ENCODE results near the gene DNAJC30. TPM values are rescaled to one million over a fixed set of nuclear protein-coding genes. Genes with fewer than 3 reads are reported as not detected.
"Not testable (repeated sequence)": the region's sequence is repeated elsewhere in the genome, so short reads cannot be mapped to it uniquely, and the experiment has no call there.

The DNAJC30 gene
- total RNA-seq, 6 experiments from 2014 or later = 5.4 to 8.8 (median 7.0) TPM

DNA sequence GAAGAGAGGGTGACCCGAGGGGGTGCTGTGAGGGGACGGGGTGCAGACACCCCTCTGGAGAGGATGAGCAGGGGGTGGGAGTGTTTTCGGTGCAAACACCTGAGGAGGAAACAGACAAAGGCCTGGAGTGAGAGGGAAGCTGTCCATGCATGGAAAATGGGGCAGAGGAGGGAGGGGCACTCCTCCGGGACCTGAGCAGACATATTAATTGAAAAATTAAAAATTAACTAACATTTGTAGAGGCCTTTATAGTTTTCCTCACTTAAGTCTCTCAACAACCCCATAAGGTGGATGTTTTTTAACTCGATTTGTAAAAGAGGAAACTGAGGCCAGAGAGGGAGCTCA, 14.4 kb downstream of the DNAJC30 start:
- no peak for TF ChIP-seq POLR2A (IDR thresholded peaks at IDR 0.05)
- TF ChIP-seq, protein P1, sequence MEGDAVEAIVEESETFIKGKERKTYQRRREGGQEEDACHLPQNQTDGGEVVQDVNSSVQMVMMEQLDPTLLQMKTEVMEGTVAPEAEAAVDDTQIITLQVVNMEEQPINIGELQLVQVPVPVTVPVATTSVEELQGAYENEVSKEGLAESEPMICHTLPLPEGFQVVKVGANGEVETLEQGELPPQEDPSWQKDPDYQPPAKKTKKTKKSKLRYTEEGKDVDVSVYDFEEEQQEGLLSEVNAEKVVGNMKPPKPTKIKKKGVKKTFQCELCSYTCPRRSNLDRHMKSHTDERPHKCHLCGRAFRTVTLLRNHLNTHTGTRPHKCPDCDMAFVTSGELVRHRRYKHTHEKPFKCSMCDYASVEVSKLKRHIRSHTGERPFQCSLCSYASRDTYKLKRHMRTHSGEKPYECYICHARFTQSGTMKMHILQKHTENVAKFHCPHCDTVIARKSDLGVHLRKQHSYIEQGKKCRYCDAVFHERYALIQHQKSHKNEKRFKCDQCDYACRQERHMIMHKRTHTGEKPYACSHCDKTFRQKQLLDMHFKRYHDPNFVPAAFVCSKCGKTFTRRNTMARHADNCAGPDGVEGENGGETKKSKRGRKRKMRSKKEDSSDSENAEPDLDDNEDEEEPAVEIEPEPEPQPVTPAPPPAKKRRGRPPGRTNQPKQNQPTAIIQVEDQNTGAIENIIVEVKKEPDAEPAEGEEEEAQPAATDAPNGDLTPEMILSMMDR (IDR thresholded peaks at IDR 0.05) = no peak
- no peaks in the 10 kb centered on the region for H3K9me3 ChIP-seq
- intact Hi-C loops (cut with DNase I) = no loop called here
- H3K4me1 ChIP-seq = peaks cover 0 to 10% (median under 1%) of the 10 kb centered on the region in 4 donors
- WGBS (ENCODE audit: insufficient coverage, low coverage, low lambda C conversion rate, missing lambda C conversion rate) = 16% methylated on average over 4 of the region's 5 CpGs
- DNase-seq (no peak), ATAC-seq (no peak)
- no peak overlapping the region for H3K27ac ChIP-seq
- no peak overlapping the region for H3K4me3 ChIP-seq
- H3K27me3 ChIP-seq = no peaks in the 10 kb centered on the region
- no peaks in the 10 kb centered on the region for H3K36me3 ChIP-seq

- intact Hi-C loops (cut with DNase I) = no loop called here
- WGBS (ENCODE audit: insufficient coverage, low coverage, low lambda C conversion rate, missing lambda C conversion rate) = 4% methylated on average over 9 of the region's 52 CpGs
- Histone ChIP-seq H3K36me3 (no peaks in the 10 kb centered on the region), H3K27ac (no peak overlapping the region), H3K27me3 (no peaks in the 10 kb centered on the region), H3K4me3 (peak overlapping the region; percentile 18 to 60 (median 49)), H3K4me1 (peaks cover 0 to 10% (median under 1%) of the 10 kb centered on the region in 4 donors), H3K9me3 (no peaks in the 10 kb centered on the region)
- ATAC-seq (no peak), DNase-seq (no peak)
- no peak for TF ChIP-seq POLR2A (IDR thresholded peaks at IDR 0.05)
- TF ChIP-seq, protein P1 (IDR thresholded peaks at IDR 0.05) = no peak
Measured at GRCh38 chr7:73668103-73668885, 15.0 kb downstream of the DNAJC30 start.

DNA sequence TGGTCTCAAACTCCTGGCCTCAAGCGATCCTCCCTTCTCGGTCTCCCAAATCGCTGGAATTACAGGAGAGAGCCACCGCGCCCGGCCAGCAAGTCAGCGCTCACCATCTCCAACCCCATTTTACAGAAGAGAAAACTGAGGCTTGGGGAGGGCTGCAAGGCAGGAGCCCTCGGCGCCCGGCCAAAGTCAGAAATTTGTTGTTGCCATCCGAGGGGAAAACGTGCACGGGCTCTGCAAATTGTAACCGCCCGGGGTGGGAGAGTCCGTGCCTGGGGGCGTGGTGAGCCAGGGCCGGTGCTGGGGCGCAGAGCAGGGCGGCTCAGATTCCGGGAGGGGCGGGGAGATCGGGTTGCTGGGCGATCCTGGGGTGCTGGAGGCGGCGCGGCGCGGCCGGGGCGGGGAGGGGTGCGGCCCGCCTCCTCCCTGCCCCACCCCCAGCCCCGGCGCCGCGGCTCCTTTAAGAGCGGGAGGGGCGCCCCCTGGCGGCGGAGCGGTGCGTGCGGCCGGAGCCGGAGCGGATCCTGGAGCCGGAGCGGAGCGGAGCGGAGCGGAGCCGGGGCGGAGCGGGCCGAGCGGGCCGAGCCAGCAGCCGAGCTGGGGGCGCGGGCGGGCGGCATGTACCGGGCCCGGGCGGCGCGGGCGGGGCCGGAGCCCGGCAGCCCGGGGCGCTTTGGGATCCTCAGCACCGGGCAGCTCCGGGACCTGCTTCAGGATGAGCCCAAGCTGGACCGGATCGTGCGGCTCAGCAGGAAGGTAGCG, 15.7 kb downstream of the DNAJC30 start, which contains the start of gene VPS37D:
VPS37D (plus strand) TSS at position 488 of the 759 bp plus-strand sequence; CDS start at position 616, 128 bp downstream.
- 20% methylated on average over 14 of the region's 79 CpGs for WGBS (ENCODE audit: insufficient coverage, low coverage, low lambda C conversion rate, missing lambda C conversion rate)
- no peak within 1 kb of the TSS for H3K27ac ChIP-seq

DNA sequence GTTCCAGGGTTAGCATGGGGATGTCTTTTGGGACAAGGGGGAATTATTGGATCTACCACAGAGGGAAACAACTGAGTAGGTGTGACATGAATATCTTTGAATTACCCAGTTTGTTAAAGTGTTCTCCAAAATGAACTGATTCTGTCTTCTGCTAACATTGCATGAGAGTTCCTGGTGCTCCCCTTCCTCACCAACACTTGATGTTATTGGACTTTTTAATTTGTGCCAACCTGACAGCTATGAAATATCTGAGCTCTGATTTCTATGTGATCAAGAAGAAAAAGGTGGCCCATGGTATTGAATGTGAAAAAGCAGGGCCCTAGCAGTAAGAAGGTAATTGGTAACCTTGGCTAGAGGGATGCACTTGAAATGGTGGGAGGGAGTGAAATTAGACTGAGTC, 20.2 kb downstream of the DNAJC30 start:
- Histone ChIP-seq H3K27me3 (no peaks in the 10 kb centered on the region), H3K36me3 (no peaks in the 10 kb centered on the region), H3K27ac (no peak overlapping the region), H3K9me3 (no peaks in the 10 kb centered on the region), H3K4me1 (peaks cover 0 to 10% (median under 1%) of the 10 kb centered on the region in 4 donors), H3K4me3 (no peak overlapping the region)
- intact Hi-C loops (cut with DNase I) = loop anchor here in 1 of 2 donors (5.0 kb wide), 1 partner anchor 51 kb away; no protein-coding TSS in a partner anchor
- DNase-seq = no peak
- no peak for ATAC-seq
- no peak for TF ChIP-seq POLR2A (IDR thresholded peaks at IDR 0.05)
- TF ChIP-seq, protein P1 (IDR thresholded peaks at IDR 0.05) = no peak

More for the DNA sequence above, 15.7 kb downstream of the DNAJC30 start, which contains the start of gene VPS37D:
- Histone ChIP-seq H3K36me3 (no peaks in the 10 kb centered on the region), H3K9me3 (no peaks in the 10 kb centered on the region), H3K4me1 (peaks cover 0 to 10% (median under 1%) of the 10 kb centered on the region in 4 donors), H3K4me3 (peak within 1 kb of the TSS; percentile 23 to 60 (median 49)), H3K27me3 (no peaks in the 10 kb centered on the region)
- intact Hi-C loops (cut with DNase I) = no loop called here
- ATAC-seq (peak; percentile 89 to 96 (median 92)), DNase-seq (peak; percentile 94 to 95 (median 94))
- TF ChIP-seq, protein P1 (IDR thresholded peaks at IDR 0.05) = peak; percentile 64 to 99 (median 75)
- no peak for TF ChIP-seq POLR2A (IDR thresholded peaks at IDR 0.05)

DNA sequence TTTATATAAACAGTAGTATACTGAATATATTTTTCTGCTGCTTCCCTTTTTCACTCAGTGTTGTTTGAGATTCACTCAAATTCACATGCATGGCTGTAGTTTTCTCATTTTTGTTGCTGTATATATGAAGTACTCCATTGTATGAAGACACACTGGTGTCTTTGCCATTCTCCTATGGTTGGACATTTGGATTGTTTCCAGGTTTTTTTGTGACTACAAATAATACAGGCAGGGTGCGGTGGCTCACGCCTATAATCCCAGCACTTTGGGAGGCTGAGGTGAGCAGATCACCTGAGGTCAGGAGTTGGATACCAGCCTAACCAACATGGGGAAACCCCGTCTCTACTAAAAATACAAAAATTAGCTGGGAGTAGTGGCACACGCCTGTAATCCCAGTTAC, 22.7 kb downstream of the DNAJC30 start:
- H3K9me3 ChIP-seq, H3K27ac ChIP-seq, H3K4me3 ChIP-seq, H3K4me1 ChIP-seq, ATAC-seq, DNase-seq, H3K36me3 ChIP-seq, H3K27me3 ChIP-seq: not testable (repeated sequence)
- 21% methylated on average over 4 of the region's 4 CpGs for WGBS (ENCODE audit: insufficient coverage, low coverage, low lambda C conversion rate, missing lambda C conversion rate)
- intact Hi-C loops (cut with DNase I) = loop anchor here in 1 of 2 donors (5.0 kb wide), 1 partner anchor 48 kb away; no protein-coding TSS in a partner anchor
